HepG2 (cell line): ENCODE data around the gene SMYD5.

Experiments
- EZH2 ChIP-seq: conservative IDR thresholded peaks from 2 replicates; pipeline ENCODE4 v1.6.1; 2012; ENCODE audit warnings: mild to moderate bottlenecking, low read depth, low read length, moderate library complexity
- GABPA ChIP-seq, 2 experiments: IDR thresholded peaks; 2 replicates each; pipeline ENCODE4 v1.6.1; 2011 to 2016; ENCODE audit warnings: low read depth in 2 of 2, low read length in 1 of 2, missing biosample characterization in 1 of 2, missing genetic modification characterization in 1 of 2
- POLR2AphosphoS5 ChIP-seq: IDR thresholded peaks from 2 replicates; pipeline ENCODE4 v1.6.1; 2012; ENCODE audit warnings: low read depth, low read length
- ZC3H4 ChIP-seq: sonication (generic); formaldehyde crosslinking; IDR thresholded peaks from 2 replicates; pipeline ENCODE4 v1.4.0; 2020; ENCODE audit warnings: missing genetic modification reagents, borderline replicate concordance
- TF ChIP-seq, protein P1 (sequence below): sonication (generic); formaldehyde crosslinking; IDR thresholded peaks from 2 replicates; pipeline ENCODE4 v1.5.0; 2020; ENCODE audit warnings: mild to moderate bottlenecking, missing genetic modification reagents, moderate library complexity

DNA sequence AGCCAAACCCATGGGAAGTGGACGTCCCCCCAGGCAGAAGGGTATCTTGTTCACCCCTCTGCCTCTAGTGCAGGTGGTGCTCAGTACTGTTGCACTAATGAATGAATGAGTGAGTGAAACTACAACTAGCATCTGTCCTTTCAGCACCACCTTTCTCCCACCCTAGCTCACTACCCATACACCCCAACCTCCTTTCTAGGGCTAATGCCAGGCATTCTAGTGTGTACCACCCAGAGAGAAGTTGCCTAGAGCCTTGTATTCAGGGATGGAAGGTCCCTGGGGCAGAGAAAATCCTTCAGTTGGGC lies 42.5 kb downstream of the SMYD5 start:
- TF ChIP-seq EZH2, result no peak
- TF ChIP-seq GABPA (IDR thresholded peaks at IDR 0.05; ENCODE audit: low read depth, low read length), result no peak
- no peak for TF ChIP-seq GABPA (CRISPR knock-in tag; IDR thresholded peaks at IDR 0.05; ENCODE audit: low read depth)
- no peak for TF ChIP-seq ZC3H4
- TF ChIP-seq, protein P1, sequence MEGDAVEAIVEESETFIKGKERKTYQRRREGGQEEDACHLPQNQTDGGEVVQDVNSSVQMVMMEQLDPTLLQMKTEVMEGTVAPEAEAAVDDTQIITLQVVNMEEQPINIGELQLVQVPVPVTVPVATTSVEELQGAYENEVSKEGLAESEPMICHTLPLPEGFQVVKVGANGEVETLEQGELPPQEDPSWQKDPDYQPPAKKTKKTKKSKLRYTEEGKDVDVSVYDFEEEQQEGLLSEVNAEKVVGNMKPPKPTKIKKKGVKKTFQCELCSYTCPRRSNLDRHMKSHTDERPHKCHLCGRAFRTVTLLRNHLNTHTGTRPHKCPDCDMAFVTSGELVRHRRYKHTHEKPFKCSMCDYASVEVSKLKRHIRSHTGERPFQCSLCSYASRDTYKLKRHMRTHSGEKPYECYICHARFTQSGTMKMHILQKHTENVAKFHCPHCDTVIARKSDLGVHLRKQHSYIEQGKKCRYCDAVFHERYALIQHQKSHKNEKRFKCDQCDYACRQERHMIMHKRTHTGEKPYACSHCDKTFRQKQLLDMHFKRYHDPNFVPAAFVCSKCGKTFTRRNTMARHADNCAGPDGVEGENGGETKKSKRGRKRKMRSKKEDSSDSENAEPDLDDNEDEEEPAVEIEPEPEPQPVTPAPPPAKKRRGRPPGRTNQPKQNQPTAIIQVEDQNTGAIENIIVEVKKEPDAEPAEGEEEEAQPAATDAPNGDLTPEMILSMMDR (CRISPR knock-in tag), result no peak
- no peak for TF ChIP-seq POLR2AphosphoS5
